GM12878 (cell line): ENCODE data around the gene HMGN3. TPM values are rescaled to one million over a fixed set of nuclear protein-coding genes. Genes with fewer than 3 reads are reported as not detected.

Experiments
- GATAD2B ChIP-seq: fragments of 450-650 bp; conservative IDR thresholded peaks from 2 replicates; pipeline ENCODE4 v1.6.1; 2017; ENCODE audit warnings: low read depth, mild to moderate bottlenecking, moderate library complexity
- JUNB ChIP-seq: IDR thresholded peaks from 2 replicates; pipeline ENCODE4 v1.6.1; 2016; ENCODE audit warnings: antibody characterized with exemption, mild to moderate bottlenecking
- JUND ChIP-seq: IDR thresholded peaks from 2 replicates; pipeline ENCODE4 v1.6.1; 2012; ENCODE audit warnings: low read depth, mild to moderate bottlenecking, low read length, improper control_type of control experiment, moderate library complexity
- PAX8 ChIP-seq: fragments of 450-650 bp; IDR thresholded peaks from 2 replicates; pipeline ENCODE4 v1.6.1; 2017; ENCODE audit warnings: mild to moderate bottlenecking, moderate library complexity
- RELB ChIP-seq: fragments of 450-650 bp; IDR thresholded peaks from 2 replicates; pipeline ENCODE4 v1.6.1; 2017; ENCODE audit warnings: low read depth, mild to moderate bottlenecking, moderate library complexity
- RFX5 ChIP-seq: IDR thresholded peaks from 2 replicates; pipeline ENCODE4 v1.6.1; 2011; ENCODE audit warnings: low read depth, low read length, improper control_type of control experiment
- SREBF1 ChIP-seq: IDR thresholded peaks from 2 replicates; pipeline ENCODE4 v1.6.1; 2012; ENCODE audit warnings: mild to moderate bottlenecking, low read length
- STAT1 ChIP-seq: fragments of 450-650 bp; conservative IDR thresholded peaks from 2 replicates; pipeline ENCODE4 v1.6.1; 2014; ENCODE audit warnings: antibody characterized with exemption, mild to moderate bottlenecking
- TARDBP ChIP-seq: IDR thresholded peaks from 2 replicates; pipeline ENCODE4 v1.6.1; 2016; ENCODE audit warnings: borderline replicate concordance
- TCF7 ChIP-seq: IDR thresholded peaks from 2 replicates; pipeline ENCODE4 v1.6.1; 2014; ENCODE audit warnings: antibody characterized with exemption, borderline replicate concordance
- ZBTB40 ChIP-seq: fragments of 450-650 bp; IDR thresholded peaks from 2 replicates; pipeline ENCODE4 v1.6.1; 2016; ENCODE audit warnings: mild to moderate bottlenecking, moderate library complexity, borderline replicate concordance
- ZNF24 ChIP-seq: fragments of 450-650 bp; IDR thresholded peaks from 2 replicates; pipeline ENCODE4 v1.6.1; 2017; ENCODE audit warnings: antibody characterized with exemption, mild to moderate bottlenecking
- polyA plus RNA-seq, 11 experiments: library from polyadenylated mRNA; depleted of rRNA in 4 of 11; unstranded in 6 of 11; stranded (reverse) in 5 of 11; fragments of >200 nt; fragmentation: Nextera tagmentation in 4 of 11; fragmentation: Illumina TruSeq in 1 of 11; extraction: Ambion mirVana in 4 of 11; extraction: Trizol in 1 of 11; gene quantifications; 1 replicate in 1 of 11; 2 replicates in 10 of 11; pipeline versions ENCODE4 v1.2.1 to v1.2.3, GENCODE V29; 2011 to 2016; ENCODE audit warnings: inconsistent platforms in 2 of 11, missing spikeins in 2 of 11, low read depth in 1 of 11
- total RNA-seq, 4 experiments: library from RNA; depleted of rRNA in 3 of 4; stranded (reverse); fragments of >200 nt in 3 of 4; fragmentation: Illumina TruSeq in 1 of 4; extraction: Trizol in 1 of 4; gene quantifications; 2 replicates each; pipeline versions ENCODE4 v1.2.1 to v1.2.3, GENCODE V29; 2013 to 2021

Gene HMGN3
- total and polyA plus RNA-seq, 10 of the 15 experiments (the other 5 are each of a cell fraction or from before 2014, with no cell fraction given), result 115 to 496 (median 262) TPM

- peak; percentile 74 for TF ChIP-seq RELB
- TF ChIP-seq JUND, result peak; percentile 70; the same call in 1 of the 2 replicates
- TF ChIP-seq PAX8, result no peak
- peak; percentile 40; the same call in 1 of the 2 replicates for TF ChIP-seq TCF7
- TF ChIP-seq GATAD2B, result 0 out of 2 replicates have a peak, but pooled peaks have one; percentile 18
- TF ChIP-seq RFX5, result no peak
- TF ChIP-seq SREBF1, result no peak
- no peak for TF ChIP-seq TARDBP
- TF ChIP-seq ZBTB40, result no peak
- peak; percentile 87 for TF ChIP-seq JUNB
- TF ChIP-seq ZNF24, result peak; percentile 70
- no peak for TF ChIP-seq STAT1
Measured at GRCh38 chr6:79239536-79240168, 5.2 kb upstream of the HMGN3 start (continued).
